Ishikawa (cell line): ENCODE results near the gene UBE2A.
A peak's percentile ranks its signal among the peaks of the same experiment; 100 is the strongest.

Source experiments
- CEBPB ChIP-seq: IDR thresholded peaks from 2 replicates; pipeline ENCODE4 v1.6.1; 2012
- CREB1 ChIP-seq: IDR thresholded peaks from 2 replicates; pipeline ENCODE4 v1.6.1; 2012; ENCODE audit warnings: low read depth
- EGR1 ChIP-seq: IDR thresholded peaks from 2 replicates; pipeline ENCODE4 v1.6.1; 2012
- EP300 ChIP-seq: IDR thresholded peaks from 2 replicates; pipeline ENCODE4 v1.6.1; 2012; ENCODE audit warnings: borderline replicate concordance
- FOXM1 ChIP-seq: IDR thresholded peaks from 2 replicates; pipeline ENCODE4 v1.6.1; 2012; ENCODE audit warnings: low read depth, borderline replicate concordance
- MAX ChIP-seq: IDR thresholded peaks from 2 replicates; pipeline ENCODE4 v1.6.1; 2012
- NFIC ChIP-seq: IDR thresholded peaks from 2 replicates; pipeline ENCODE4 v1.6.1; 2012
- RAD21 ChIP-seq: IDR thresholded peaks from 2 replicates; pipeline ENCODE4 v1.6.1; 2012; ENCODE audit warnings: low read depth
- REST ChIP-seq: IDR thresholded peaks from 2 replicates; pipeline ENCODE4 v1.6.1; 2012; ENCODE audit warnings: low read depth, mild to moderate bottlenecking
- TAF1 ChIP-seq: IDR thresholded peaks from 2 replicates; pipeline ENCODE4 v1.6.1; 2012; ENCODE audit warnings: low read depth, mild to moderate bottlenecking
- TCF12 ChIP-seq: IDR thresholded peaks from 2 replicates; pipeline ENCODE4 v1.6.1; 2012; ENCODE audit warnings: low read depth
- TEAD4 ChIP-seq: IDR thresholded peaks from 2 replicates; pipeline ENCODE4 v1.6.1; 2012
- USF1 ChIP-seq: IDR thresholded peaks from 2 replicates; pipeline ENCODE4 v1.6.1; 2012
- YY1 ChIP-seq: IDR thresholded peaks from 2 replicates; pipeline ENCODE4 v1.6.1; 2012; ENCODE audit warnings: low read depth
- ZBTB7A ChIP-seq: IDR thresholded peaks from 2 replicates; pipeline ENCODE4 v1.6.1; 2012; ENCODE audit warnings: low read depth

UBE2A gene

GRCh38 chrX:119541188-119541587 lies 33.2 kb upstream of the UBE2A start:
- TF ChIP-seq ZBTB7A, result no peak
- no peak for TF ChIP-seq FOXM1
- TF ChIP-seq NFIC, result no peak
- TF ChIP-seq YY1, result no peak
- TF ChIP-seq USF1, result no peak
- no peak for TF ChIP-seq CREB1
- no peak for TF ChIP-seq EP300
- no peak for TF ChIP-seq TCF12
- TF ChIP-seq EGR1, result no peak
- TF ChIP-seq RAD21, result no peak

GRCh38 chrX:119549327-119550016 lies 24.9 kb upstream of the UBE2A start:
- no peak for TF ChIP-seq REST
- no peak for TF ChIP-seq FOXM1
- no peak for TF ChIP-seq NFIC
- TF ChIP-seq TCF12, result no peak
- no peak for TF ChIP-seq EGR1
- TF ChIP-seq CEBPB, result no peak
- TF ChIP-seq USF1, result no peak
- TF ChIP-seq TAF1, result no peak
- no peak for TF ChIP-seq RAD21
- no peak for TF ChIP-seq YY1
- no peak for TF ChIP-seq MAX

- no peak for TF ChIP-seq CREB1
Measured at GRCh38 chrX:119552508-119552907, 21.9 kb upstream of the UBE2A start.

GRCh38 chrX:119565107-119565663 lies 9.2 kb upstream of the UBE2A start, which contains the start of gene STEEP1:
STEEP1 (minus strand) TSS chrX:119565409; CDS start chrX:119565355, 54 bp downstream.
- no peak for TF ChIP-seq ZBTB7A
- peak; percentile 80 for TF ChIP-seq MAX
- TF ChIP-seq EGR1, result peak; percentile 39
- no peak for TF ChIP-seq TEAD4
- TF ChIP-seq USF1, result peak; percentile 94
- no peak for TF ChIP-seq FOXM1
- peak; percentile 86 for TF ChIP-seq CREB1
- TF ChIP-seq REST, result no peak
- TF ChIP-seq NFIC, result peak; percentile 22; the same call in 1 of the 2 replicates
- TF ChIP-seq TAF1, result peak; percentile 45

GRCh38 chrX:119570351-119570835 lies 4.0 kb upstream of the UBE2A start:
- no peak for TF ChIP-seq TEAD4
- no peak for TF ChIP-seq EGR1
- TF ChIP-seq FOXM1, result no peak
- TF ChIP-seq RAD21, result no peak
- no peak for TF ChIP-seq CEBPB
- no peak for TF ChIP-seq TAF1

- TF ChIP-seq USF1 (no peak), TAF1 (no peak), TCF12 (no peak), CEBPB (no peak), YY1 (no peak), RAD21 (no peak), CREB1 (no peak), EP300 (no peak), TEAD4 (no peak), REST (no peak), MAX (no peak), FOXM1 (no peak), ZBTB7A (no peak), EGR1 (no peak), NFIC (no peak)
Measured at GRCh38 chrX:119573222-119573621, 1.1 kb upstream of the UBE2A start.
